ENCODE measurements around the gene SUMF1. TPM values are rescaled to one million over a fixed set of nuclear protein-coding genes. Genes with fewer than 3 reads are reported as not detected.

SUMF1 gene
- total RNA-seq, 1 experiment from 2014 or later, result 26.6 TPM

- H3K4me1 ChIP-seq (ENCODE audit: control insufficient read depth in 1 of 2, insufficient read depth in 2 of 2, low read length in 2 of 2), result no peaks in the 10 kb centered on the region
- H3K9me2 ChIP-seq (ENCODE audit: insufficient read depth), result no peaks in the 10 kb centered on the region
- POLR2A ChIA-PET, result interaction anchor here (2.1 kb wide), 1 partner anchor 14 kb away, joined by 7 read pairs; the partner anchor contains the start of gene ITPR1
- H3K4me2 ChIP-seq (ENCODE audit: low read length), result no peak overlapping the region
- no TSS peak for BruUV-seq (replicated peaks)
- H4K20me1 ChIP-seq (ENCODE audit: insufficient read depth), result no peaks in the 10 kb centered on the region
- TF ChIP-seq CBX3 (IDR thresholded peaks at IDR 0.05; ENCODE audit: low read depth), result no peak
- no peak for TF ChIP-seq RAD21 (IDR thresholded peaks at IDR 0.05; ENCODE audit: low read depth)
- TF ChIP-seq CEBPB (IDR thresholded peaks at IDR 0.05; ENCODE audit: low read depth), result no peak
- CTCF ChIA-PET, result no interaction called here
- intact Hi-C loops (cut with micrococcal nuclease), result no loop called here
- no peak overlapping the region for H3K9ac ChIP-seq (ENCODE audit: low read length)
- no peak overlapping the region for H3K27ac ChIP-seq (ENCODE audit: low read depth, low read length)
- no peaks in the 10 kb centered on the region for H3K36me3 ChIP-seq (ENCODE audit: control insufficient read depth in 1 of 2, insufficient read depth in 2 of 2, low read length in 2 of 2)
- H2AFZ ChIP-seq (ENCODE audit: low read depth, low read length, poor library complexity, severe bottlenecking), result no peak overlapping the region
- RAD21 ChIA-PET (ENCODE audit: low non-redundant PET in 1 of 2, low total read pairs in 2 of 2, uncharacterized antibody in 2 of 2, unreplicated experiment in 2 of 2), result no interaction called here
- H3K27me3 ChIP-seq (ENCODE audit: insufficient read depth, low read length), result 0 out of 2 replicates have a peak, but pooled peaks cover 4% of the 10 kb centered on the region
- no peak overlapping the region for H3K4me3 ChIP-seq (replicated peaks in 1 of 2; ENCODE audit: low read depth in 1 of 2, low read length in 2 of 2)
- no peaks in the 10 kb centered on the region for H3K79me2 ChIP-seq (ENCODE audit: insufficient read depth, low read length)
- ATAC-seq, result no peak
- H3K9me3 ChIP-seq (ENCODE audit: control insufficient read depth in 1 of 2, insufficient read depth in 1 of 2, low read depth in 1 of 2, low read length in 2 of 2), result no peaks in the 10 kb centered on the region
- DNase-seq (ENCODE audit: low read depth, low spot score), result no peak
Observed at GRCh38 chr3:4507024-4507596, 40.0 kb upstream of the SUMF1 start.

DNA sequence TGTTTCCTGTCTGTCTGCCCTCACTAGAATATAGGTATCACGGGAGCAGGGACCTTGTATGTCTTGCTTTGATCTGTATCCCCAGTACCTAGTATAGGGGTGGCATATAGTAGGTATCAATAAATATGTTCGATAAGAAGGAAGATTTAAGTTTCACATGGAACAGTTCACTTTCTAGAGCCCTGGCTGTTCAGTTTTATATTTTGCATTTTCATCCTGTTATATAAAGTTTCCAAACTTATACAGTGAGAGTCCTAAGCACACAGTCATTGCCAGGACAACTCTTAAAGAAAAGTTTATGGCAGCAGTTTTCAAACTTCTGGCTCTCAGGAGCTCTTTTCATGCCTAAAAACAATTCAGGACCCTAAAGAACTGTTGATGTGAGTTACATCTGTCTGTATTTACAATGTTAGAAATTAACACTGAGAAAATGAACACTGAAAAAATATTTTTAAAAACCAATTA, 39.5 kb upstream of the SUMF1 start:
- ChIA-PET CTCF (no interaction called here), RAD21 (ENCODE audit: low non-redundant PET in 1 of 2, low total read pairs in 2 of 2, uncharacterized antibody in 2 of 2, unreplicated experiment in 2 of 2) (no interaction called here), POLR2A (interaction anchor here (2.1 to 3.0 kb wide), 2 partner anchors 13 kb away, joined by 7 to 13 read pairs; partner anchors contain the start of gene ITPR1)
- Histone ChIP-seq H3K4me3 (replicated peaks in 1 of 2; ENCODE audit: low read depth in 1 of 2, low read length in 2 of 2) (no peak overlapping the region), H2AFZ (ENCODE audit: low read depth, low read length, poor library complexity, severe bottlenecking) (no peak overlapping the region), H3K4me2 (ENCODE audit: low read length) (no peak overlapping the region), H3K9me3 (ENCODE audit: control insufficient read depth in 1 of 2, insufficient read depth in 1 of 2, low read depth in 1 of 2, low read length in 2 of 2) (no peaks in the 10 kb centered on the region), H3K9me2 (ENCODE audit: insufficient read depth) (no peaks in the 10 kb centered on the region), H3K79me2 (ENCODE audit: insufficient read depth, low read length) (no peaks in the 10 kb centered on the region), H4K20me1 (ENCODE audit: insufficient read depth) (no peaks in the 10 kb centered on the region), H3K4me1 (ENCODE audit: control insufficient read depth in 1 of 2, insufficient read depth in 2 of 2, low read length in 2 of 2) (no peaks in the 10 kb centered on the region), H3K27ac (ENCODE audit: low read depth, low read length) (no peak overlapping the region), H3K36me3 (ENCODE audit: control insufficient read depth in 1 of 2, insufficient read depth in 2 of 2, low read length in 2 of 2) (no peaks in the 10 kb centered on the region), H3K9ac (ENCODE audit: low read length) (no peak overlapping the region), H3K27me3 (ENCODE audit: insufficient read depth, low read length) (0 out of 2 replicates have a peak, but pooled peaks cover 4% of the 10 kb centered on the region)
- BruUV-seq (replicated peaks), result no TSS peak
- no peak for ATAC-seq
- intact Hi-C loops (cut with micrococcal nuclease), result no loop called here
- no peak for TF ChIP-seq POLR2AphosphoS5 (IDR thresholded peaks at IDR 0.05; ENCODE audit: low read depth, low read length)
- TF ChIP-seq POLR2A (IDR thresholded peaks at IDR 0.05; ENCODE audit: borderline replicate concordance, extremely low read depth, insufficient read depth, insufficient read length), result no peak
- no peak for TF ChIP-seq ZNF274 (IDR thresholded peaks at IDR 0.05; ENCODE audit: low read depth, low read length)
- TF ChIP-seq SP1 (IDR thresholded peaks at IDR 0.05; ENCODE audit: low read depth), result no peak
- TF ChIP-seq, protein P1, sequence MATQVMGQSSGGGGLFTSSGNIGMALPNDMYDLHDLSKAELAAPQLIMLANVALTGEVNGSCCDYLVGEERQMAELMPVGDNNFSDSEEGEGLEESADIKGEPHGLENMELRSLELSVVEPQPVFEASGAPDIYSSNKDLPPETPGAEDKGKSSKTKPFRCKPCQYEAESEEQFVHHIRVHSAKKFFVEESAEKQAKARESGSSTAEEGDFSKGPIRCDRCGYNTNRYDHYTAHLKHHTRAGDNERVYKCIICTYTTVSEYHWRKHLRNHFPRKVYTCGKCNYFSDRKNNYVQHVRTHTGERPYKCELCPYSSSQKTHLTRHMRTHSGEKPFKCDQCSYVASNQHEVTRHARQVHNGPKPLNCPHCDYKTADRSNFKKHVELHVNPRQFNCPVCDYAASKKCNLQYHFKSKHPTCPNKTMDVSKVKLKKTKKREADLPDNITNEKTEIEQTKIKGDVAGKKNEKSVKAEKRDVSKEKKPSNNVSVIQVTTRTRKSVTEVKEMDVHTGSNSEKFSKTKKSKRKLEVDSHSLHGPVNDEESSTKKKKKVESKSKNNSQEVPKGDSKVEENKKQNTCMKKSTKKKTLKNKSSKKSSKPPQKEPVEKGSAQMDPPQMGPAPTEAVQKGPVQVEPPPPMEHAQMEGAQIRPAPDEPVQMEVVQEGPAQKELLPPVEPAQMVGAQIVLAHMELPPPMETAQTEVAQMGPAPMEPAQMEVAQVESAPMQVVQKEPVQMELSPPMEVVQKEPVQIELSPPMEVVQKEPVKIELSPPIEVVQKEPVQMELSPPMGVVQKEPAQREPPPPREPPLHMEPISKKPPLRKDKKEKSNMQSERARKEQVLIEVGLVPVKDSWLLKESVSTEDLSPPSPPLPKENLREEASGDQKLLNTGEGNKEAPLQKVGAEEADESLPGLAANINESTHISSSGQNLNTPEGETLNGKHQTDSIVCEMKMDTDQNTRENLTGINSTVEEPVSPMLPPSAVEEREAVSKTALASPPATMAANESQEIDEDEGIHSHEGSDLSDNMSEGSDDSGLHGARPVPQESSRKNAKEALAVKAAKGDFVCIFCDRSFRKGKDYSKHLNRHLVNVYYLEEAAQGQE (IDR thresholded peaks at IDR 0.05; ENCODE audit: low read depth), result no peak
- no peak for TF ChIP-seq SRF (IDR thresholded peaks at IDR 0.05; ENCODE audit: low read depth)
- TF ChIP-seq EZH2 (IDR thresholded peaks at IDR 0.05), result no peak
- no peak for TF ChIP-seq JUND (IDR thresholded peaks at IDR 0.05)
- TF ChIP-seq FOSL1 (IDR thresholded peaks at IDR 0.05; ENCODE audit: low read depth), result no peak
- no peak for TF ChIP-seq EZH2phosphoT487 (IDR thresholded peaks at IDR 0.05; ENCODE audit: borderline replicate concordance)
- no peak for TF ChIP-seq SIN3A (IDR thresholded peaks at IDR 0.05; ENCODE audit: low read depth)
- no peak for DNase-seq (ENCODE audit: low read depth, low spot score)
